SK-N-SH treated with all-trans-retinoic acid at 6 μM for 48 hours (cell line): Measurements from ENCODE around the gene DAAM2.

Experiments
- BACH2 ChIP-seq: fragments of 250-450 bp; sonication (Bioruptor Pico); IDR thresholded peaks from 2 replicates; pipeline ENCODE4 v1.9.0; 2021; ENCODE audit warnings: mild to moderate bottlenecking, borderline replicate concordance
- TF ChIP-seq, protein P1 (sequence below): fragments of 250-450 bp; sonication (Bioruptor Pico); IDR thresholded peaks from 2 replicates; pipeline ENCODE4 v1.5.1; 2020; ENCODE audit warnings: low read depth, mild to moderate bottlenecking, moderate library complexity

DNA sequence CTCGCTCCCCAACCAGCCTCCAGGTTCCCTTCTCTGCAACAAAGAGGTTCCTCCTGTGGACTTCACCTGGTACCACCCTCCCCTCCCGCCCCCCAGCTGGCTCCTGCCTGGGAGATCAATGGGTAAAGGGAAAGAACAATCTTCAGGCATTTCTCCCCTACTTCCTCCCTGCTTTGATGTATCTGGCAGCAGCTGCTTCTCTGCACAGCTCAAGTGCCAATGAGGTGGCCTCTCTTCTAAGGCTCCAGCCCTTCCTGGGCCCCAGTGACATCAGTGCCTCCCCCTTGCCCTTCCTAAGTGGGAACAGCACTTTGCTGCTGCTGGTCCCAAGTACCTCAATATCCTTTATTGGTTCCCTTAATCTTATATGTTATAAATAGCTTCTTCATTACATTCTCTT is 118.6 kb downstream of the DAAM2 start:
- no peak for TF ChIP-seq BACH2 (CRISPR knock-in tag)
- TF ChIP-seq, protein P1, sequence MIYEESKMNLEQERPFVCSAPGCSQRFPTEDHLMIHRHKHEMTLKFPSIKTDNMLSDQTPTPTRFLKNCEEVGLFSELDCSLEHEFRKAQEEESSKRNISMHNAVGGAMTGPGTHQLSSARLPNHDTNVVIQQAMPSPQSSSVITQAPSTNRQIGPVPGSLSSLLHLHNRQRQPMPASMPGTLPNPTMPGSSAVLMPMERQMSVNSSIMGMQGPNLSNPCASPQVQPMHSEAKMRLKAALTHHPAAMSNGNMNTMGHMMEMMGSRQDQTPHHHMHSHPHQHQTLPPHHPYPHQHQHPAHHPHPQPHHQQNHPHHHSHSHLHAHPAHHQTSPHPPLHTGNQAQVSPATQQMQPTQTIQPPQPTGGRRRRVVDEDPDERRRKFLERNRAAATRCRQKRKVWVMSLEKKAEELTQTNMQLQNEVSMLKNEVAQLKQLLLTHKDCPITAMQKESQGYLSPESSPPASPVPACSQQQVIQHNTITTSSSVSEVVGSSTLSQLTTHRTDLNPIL: no peak
